GM12873 (cell line): ENCODE results near the gene LMO7.

Experiments used
- CTCF ChIP-seq: IDR thresholded peaks from 2 replicates; pipeline ENCODE4 v1.5.1; 2012; ENCODE audit warnings: low read depth, mild to moderate bottlenecking, moderate library complexity, low read length, control low read depth; ENCODE audit not compliant: insufficient read depth; ENCODE audit errors: missing control alignments

The LMO7 gene

DNA sequence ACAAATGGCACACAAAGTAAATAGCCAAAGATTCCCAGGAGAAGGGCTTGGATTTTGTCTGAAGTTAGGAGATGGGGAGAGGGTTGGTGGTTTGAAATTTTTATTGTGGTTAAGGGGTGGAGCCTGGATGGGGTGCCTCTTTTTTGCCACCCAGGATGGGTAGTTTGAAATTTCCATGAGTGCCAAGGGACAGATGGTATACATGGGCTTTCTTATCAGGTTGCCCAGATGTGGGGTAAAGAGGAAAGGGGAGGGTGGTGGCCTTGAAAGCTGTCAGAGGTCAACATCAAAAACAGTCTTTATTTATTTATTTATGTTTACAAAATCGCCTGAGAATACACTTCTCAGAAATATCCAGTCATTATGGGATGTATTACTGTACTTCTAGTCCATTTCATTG, 46.2 kb downstream of the LMO7 start:
- TF ChIP-seq CTCF, result no peak

DNA sequence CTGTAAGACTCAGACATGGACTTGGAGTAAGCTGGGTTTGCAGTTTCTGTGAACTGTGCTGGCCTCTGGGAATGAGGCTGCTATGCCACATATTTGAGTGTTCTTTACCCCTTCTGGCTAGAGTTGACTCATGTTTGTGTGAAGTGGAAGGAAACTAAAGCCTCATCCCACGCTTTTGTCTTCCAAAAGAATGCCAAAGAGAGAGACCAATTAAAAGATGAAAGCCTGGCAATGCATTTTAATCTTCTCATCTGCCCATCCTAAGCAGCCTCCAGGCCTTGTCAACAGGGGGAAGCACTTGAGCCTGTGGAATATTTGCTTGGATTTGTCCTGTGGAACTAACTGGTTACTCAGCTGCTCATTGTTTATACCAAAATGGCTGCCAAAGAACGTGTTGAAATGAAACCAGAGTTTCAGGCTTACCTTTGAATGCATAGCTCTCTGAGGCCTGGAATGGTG, 49.1 kb downstream of the LMO7 start:
- no peak for TF ChIP-seq CTCF

DNA sequence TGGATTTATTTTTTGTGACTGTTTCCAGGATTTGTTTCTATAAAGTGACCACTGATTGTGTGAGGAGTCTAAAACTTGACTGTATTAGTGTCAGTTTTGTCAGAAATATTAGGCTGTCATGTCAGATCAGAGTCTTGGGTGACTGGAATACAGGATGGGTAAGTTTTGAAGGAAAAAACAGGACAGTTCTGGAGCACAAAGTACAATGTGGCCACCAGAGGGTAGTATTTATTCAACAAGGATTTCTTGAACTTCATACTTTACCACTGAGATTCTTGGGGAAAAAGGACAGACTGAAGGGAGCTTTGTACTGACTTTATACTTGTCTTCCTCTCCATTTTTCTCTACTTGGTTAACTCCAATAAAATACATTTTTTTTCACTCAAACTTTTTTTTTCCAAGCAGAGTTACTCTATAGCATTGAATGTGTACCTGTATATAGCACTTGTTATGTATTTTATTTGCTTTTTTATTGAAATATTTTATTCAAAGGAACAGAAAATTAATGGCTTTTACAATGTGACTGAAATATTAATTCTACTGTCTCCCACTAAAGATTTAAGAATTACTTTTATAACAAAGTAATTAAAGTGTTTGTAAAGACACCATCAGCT, 51.1 kb downstream of the LMO7 start:
- TF ChIP-seq CTCF, result peak; percentile 48

DNA sequence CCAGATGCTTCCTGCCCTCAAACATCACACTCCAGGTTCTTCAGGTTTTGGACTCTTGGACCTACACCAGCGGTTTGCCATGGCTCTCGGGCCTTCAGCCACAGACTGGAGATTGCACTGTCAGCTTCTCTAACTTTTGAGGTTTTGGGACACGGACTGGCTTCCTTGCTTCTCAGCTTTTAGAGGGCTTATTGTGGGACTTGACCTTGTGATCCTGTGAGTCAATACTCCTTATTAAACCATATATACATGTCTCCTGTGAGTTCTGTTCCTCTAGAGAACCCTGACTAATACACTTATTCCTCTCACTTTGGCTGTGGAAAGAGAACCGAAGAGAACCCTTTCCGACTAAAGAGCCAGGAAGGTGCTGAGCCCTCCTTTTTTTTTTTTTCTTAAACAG, 53.6 kb downstream of the LMO7 start:
- no peak for TF ChIP-seq CTCF

- no peak for TF ChIP-seq CTCF
Observed at GRCh38 chr13:75690607-75691006, 54.5 kb downstream of the LMO7 start.

- TF ChIP-seq CTCF, result no peak
Observed at GRCh38 chr13:75691183-75691582, 55.1 kb downstream of the LMO7 start.

DNA sequence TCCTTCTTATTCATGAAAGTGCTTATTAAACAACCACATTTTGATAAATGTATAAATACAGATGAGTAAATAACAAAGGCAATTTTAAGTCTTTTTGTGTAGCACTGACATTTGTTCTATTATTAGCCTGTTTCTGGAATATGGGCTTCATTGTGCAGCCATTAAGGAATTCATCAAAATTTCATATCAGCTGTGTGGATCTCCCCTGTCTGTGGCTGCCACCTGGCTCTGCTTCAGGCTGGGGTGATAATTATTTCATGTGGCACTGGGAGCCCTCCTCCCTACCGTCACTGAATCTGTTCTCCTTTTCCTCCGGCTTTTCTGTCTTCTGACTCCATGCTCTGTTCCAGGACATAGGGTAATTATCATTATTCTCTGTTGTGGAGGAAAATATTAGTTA, 57.1 kb downstream of the LMO7 start:
- TF ChIP-seq CTCF, result no peak

DNA sequence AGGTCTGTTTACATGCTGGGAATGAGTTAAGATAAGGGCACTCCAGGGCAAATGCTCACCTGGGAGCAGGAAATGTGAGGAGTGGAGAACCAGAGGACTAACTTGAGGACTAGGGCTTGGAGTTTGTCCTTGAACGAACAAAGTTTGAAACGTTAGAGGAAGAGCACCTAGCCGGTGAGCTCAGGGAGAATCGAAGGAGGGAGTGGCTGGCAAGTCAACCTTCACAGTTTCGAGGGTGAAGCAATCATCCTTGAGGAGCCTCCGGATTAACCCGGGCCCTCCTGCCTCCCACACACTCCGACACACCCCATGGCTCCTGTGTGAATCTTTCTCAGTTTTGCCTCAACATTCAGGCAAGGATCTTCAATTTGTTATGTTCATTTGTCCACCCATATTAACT, 58.6 kb downstream of the LMO7 start:
- TF ChIP-seq CTCF, result no peak
